CD14-positive monocyte (primary cell): Measurements from ENCODE around the gene WDR86. TPM values are rescaled to one million over a fixed set of nuclear protein-coding genes. Genes with fewer than 3 reads are reported as not detected.

ENCODE experiments used
- DNase-seq, 3 donors: peaks; one replicate each; pipeline ENCODE4 v3.0.0-alpha.2; 2011 to 2022
- H2AFZ ChIP-seq: 2 replicates; pipeline ENCODE4 v1.6.0; 2012; ENCODE audit warnings: mild to moderate bottlenecking, low read depth, low read length, inconsistent platforms; ENCODE audit not compliant: insufficient read depth, poor library complexity, severe bottlenecking
- H3K27ac ChIP-seq, 2 donors: 1 replicate in 1 of 2; 2 replicates in 1 of 2; pipeline ENCODE4 v1.5.1; 2012 to 2013; ENCODE audit warnings: low read length in 2 of 2, control low read depth in 1 of 2, inconsistent platforms in 1 of 2, low read depth in 1 of 2, mild to moderate bottlenecking in 1 of 2
- H3K27me3 ChIP-seq, 2 donors: one replicate each; pipeline versions ENCODE4 v1.6.0 to v1.6.1; 2011 to 2013; ENCODE audit warnings: low read length in 2 of 2; ENCODE audit not compliant: control insufficient read depth in 2 of 2, insufficient read depth in 2 of 2
- H3K36me3 ChIP-seq, 2 donors: replicated peaks in 1 of 2; 1 replicate in 1 of 2; 2 replicates in 1 of 2; pipeline versions ENCODE4 v1.5.1 to v1.6.1; 2012 to 2013; ENCODE audit warnings: low read length in 2 of 2, control low read depth in 1 of 2, inconsistent platforms in 1 of 2, mild to moderate bottlenecking in 1 of 2; ENCODE audit not compliant: insufficient read depth in 2 of 2, control insufficient read depth in 1 of 2
- H3K4me1 ChIP-seq, 2 donors: 1 replicate in 1 of 2; 2 replicates in 1 of 2; pipeline versions ENCODE4 v1.5.1 to v1.6.1; 2012 to 2013; ENCODE audit warnings: low read length in 2 of 2, control low read depth in 1 of 2, inconsistent platforms in 1 of 2, mild to moderate bottlenecking in 1 of 2, moderate library complexity in 1 of 2; ENCODE audit not compliant: insufficient read depth in 2 of 2, control insufficient read depth in 1 of 2
- H3K4me2 ChIP-seq: replicated peaks from 2 replicates; pipeline ENCODE3; 2012; ENCODE audit warnings: low read length, moderate library complexity, mild to moderate bottlenecking; ENCODE audit not compliant: poor library complexity, severe bottlenecking; ENCODE audit errors: extremely low read depth
- H3K4me3 ChIP-seq, 3 experiments: fragments of 200-600 bp in 1 of 3; sonication (generic) in 1 of 3; replicated peaks in 1 of 3; 1 replicate in 2 of 3; 2 replicates in 1 of 3; pipeline ENCODE4 v1.5.1; 2011 to 2013; ENCODE audit warnings: low read length in 3 of 3, mild to moderate bottlenecking in 3 of 3, control low read depth in 2 of 3, low read depth in 2 of 3, inconsistent platforms in 1 of 3, moderate library complexity in 1 of 3
- H3K79me2 ChIP-seq: 2 replicates; pipeline ENCODE4 v1.6.0; 2012; ENCODE audit warnings: mild to moderate bottlenecking, control low read depth, inconsistent platforms, low read length, moderate library complexity; ENCODE audit not compliant: insufficient read depth
- H3K9ac ChIP-seq: 2 replicates; pipeline ENCODE4 v1.6.0; 2017; ENCODE audit warnings: low read length, mild to moderate bottlenecking; ENCODE audit not compliant: insufficient read depth, poor library complexity, severe bottlenecking
- H3K9me3 ChIP-seq, 2 donors: replicated peaks in 1 of 2; 1 replicate in 1 of 2; 2 replicates in 1 of 2; pipeline versions ENCODE4 v1.5.1 to v1.6.1; 2012 to 2013; ENCODE audit warnings: low read length in 2 of 2, control low read depth in 1 of 2; ENCODE audit not compliant: control insufficient read depth in 1 of 2, insufficient read depth in 1 of 2
- H4K20me1 ChIP-seq: 2 replicates; pipeline ENCODE4 v1.6.0; 2012; ENCODE audit warnings: mild to moderate bottlenecking, low read length, control low read depth, moderate library complexity; ENCODE audit not compliant: insufficient read depth
- H3K27ac Mint-ChIP-seq, 7 donors: one replicate each; pipeline ENCODE4 v1.8.0; 2020; ENCODE audit warnings: mild to moderate bottlenecking in 7 of 7, mixed read lengths in 7 of 7, moderate library complexity in 6 of 7, inconsistent platforms in 2 of 7
- H3K27me3 Mint-ChIP-seq, 3 donors: one replicate each; pipeline ENCODE4 v1.8.0; 2021 to 2022; ENCODE audit warnings: low read depth in 3 of 3, mild to moderate bottlenecking in 3 of 3, mixed read lengths in 3 of 3, moderate library complexity in 3 of 3, inconsistent platforms in 1 of 3
- H3K36me3 Mint-ChIP-seq, 2 donors: one replicate each; pipeline ENCODE4 v1.8.0; 2020; ENCODE audit warnings: mixed read lengths in 2 of 2, inconsistent platforms in 1 of 2, mild to moderate bottlenecking in 1 of 2
- H3K4me1 Mint-ChIP-seq: one replicate; pipeline ENCODE4 v1.8.0; 2020; ENCODE audit warnings: mild to moderate bottlenecking, mixed read lengths
- H3K4me3 Mint-ChIP-seq, 2 donors: one replicate each; pipeline ENCODE4 v1.8.0; 2020; ENCODE audit warnings: mild to moderate bottlenecking in 2 of 2, mixed read lengths in 2 of 2, moderate library complexity in 1 of 2
- H3K9me3 Mint-ChIP-seq, 7 donors: one replicate each; pipeline ENCODE4 v1.8.0; 2020 to 2022; ENCODE audit warnings: mixed read lengths in 7 of 7, mild to moderate bottlenecking in 6 of 7, moderate library complexity in 6 of 7, inconsistent platforms in 2 of 7
- WGBS: methylation state at CpG from one replicate; pipeline ENCODE4 v1.1.5; 2013; ENCODE audit warnings: missing lambda C conversion rate; ENCODE audit not compliant: insufficient coverage; 5-methylcytosine and 5-hydroxymethylcytosine counted together
- intact Hi-C, 2 donors: fragments of 100-400 bp; cut with micrococcal nuclease; formaldehyde crosslinking; loops; one replicate each; pipeline versions ENCODE4 v1.15.0 to v1.15.1; 2023
- polyA plus RNA-seq, 3 donors: library from polyadenylated mRNA; depleted of rRNA in 1 of 3; unstranded in 2 of 3; stranded (reverse) in 1 of 3; fragments of 300-500 nt in 2 of 3; fragments of >200 nt in 1 of 3; fragmentation: Illumina TruSeq in 2 of 3; gene quantifications; 1 replicate in 2 of 3; 2 replicates in 1 of 3; pipeline ENCODE4 v1.2.3, GENCODE V29; 2012 to 2021
- TF ChIP-seq, protein P1 (sequence below): fragments of 200-600 bp; IDR thresholded peaks from one replicate; pipeline ENCODE4 v1.8.0; 2022; ENCODE audit warnings: antibody characterized with exemption, mild to moderate bottlenecking

The WDR86 gene
- polyA plus RNA-seq, 3 donors: 0.11 to 0.30 (median 0.24) TPM

DNA sequence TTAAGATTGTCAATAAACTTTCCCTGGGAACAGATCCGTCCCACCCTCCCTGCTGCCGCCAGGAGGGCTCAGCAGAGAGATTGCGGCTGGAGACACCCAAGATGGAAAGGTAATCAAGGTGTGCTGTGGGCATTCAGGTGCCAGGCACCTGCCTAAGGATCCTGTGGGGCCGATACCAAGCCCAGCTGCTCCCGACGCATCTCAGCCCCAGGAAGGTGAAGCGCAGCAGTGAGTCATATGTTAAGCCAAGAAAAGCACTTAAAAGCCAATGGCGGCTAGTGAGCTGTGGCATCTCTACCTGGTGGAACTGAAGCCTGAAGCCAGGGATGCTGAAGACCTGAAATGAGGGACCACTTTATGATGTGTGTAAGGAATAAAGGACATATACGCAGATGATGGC, 6.1 kb downstream of the WDR86 start:
- peak overlapping the region in 5 of 7 donors; percentile 9 to 86 (median 71) for H3K27ac Mint-ChIP-seq
- no peak overlapping the region for H3K4me3 Mint-ChIP-seq
- H3K9me3 Mint-ChIP-seq: peaks cover 0 to 4% (median 0%) of the 10 kb centered on the region in 7 donors
- H3K4me1 Mint-ChIP-seq: peaks cover 23% of the 10 kb centered on the region
- H3K9ac ChIP-seq: no peak overlapping the region
- H3K27me3 Mint-ChIP-seq: peaks cover 20 to 33% (median 32%) of the 10 kb centered on the region in 3 donors
- no peak overlapping the region for H3K4me2 ChIP-seq
- no peaks in the 10 kb centered on the region for H3K79me2 ChIP-seq
- peaks cover 0 to 2% of the 10 kb centered on the region in 2 donors for H3K36me3 Mint-ChIP-seq
- 94% methylated on average over 7 of the region's 9 CpGs for WGBS
- no peaks in the 10 kb centered on the region for H3K36me3 ChIP-seq
- H3K4me3 ChIP-seq: no peak overlapping the region
- DNase-seq: no peak
- H3K27ac ChIP-seq: no peak overlapping the region
- peaks cover 3 to 17% of the 10 kb centered on the region in 2 donors for H3K27me3 ChIP-seq
- no peaks in the 10 kb centered on the region for H4K20me1 ChIP-seq
- no peaks in the 10 kb centered on the region for H3K9me3 ChIP-seq
- intact Hi-C loops: no loop called here
- no peak overlapping the region for H2AFZ ChIP-seq
- TF ChIP-seq, protein P1, sequence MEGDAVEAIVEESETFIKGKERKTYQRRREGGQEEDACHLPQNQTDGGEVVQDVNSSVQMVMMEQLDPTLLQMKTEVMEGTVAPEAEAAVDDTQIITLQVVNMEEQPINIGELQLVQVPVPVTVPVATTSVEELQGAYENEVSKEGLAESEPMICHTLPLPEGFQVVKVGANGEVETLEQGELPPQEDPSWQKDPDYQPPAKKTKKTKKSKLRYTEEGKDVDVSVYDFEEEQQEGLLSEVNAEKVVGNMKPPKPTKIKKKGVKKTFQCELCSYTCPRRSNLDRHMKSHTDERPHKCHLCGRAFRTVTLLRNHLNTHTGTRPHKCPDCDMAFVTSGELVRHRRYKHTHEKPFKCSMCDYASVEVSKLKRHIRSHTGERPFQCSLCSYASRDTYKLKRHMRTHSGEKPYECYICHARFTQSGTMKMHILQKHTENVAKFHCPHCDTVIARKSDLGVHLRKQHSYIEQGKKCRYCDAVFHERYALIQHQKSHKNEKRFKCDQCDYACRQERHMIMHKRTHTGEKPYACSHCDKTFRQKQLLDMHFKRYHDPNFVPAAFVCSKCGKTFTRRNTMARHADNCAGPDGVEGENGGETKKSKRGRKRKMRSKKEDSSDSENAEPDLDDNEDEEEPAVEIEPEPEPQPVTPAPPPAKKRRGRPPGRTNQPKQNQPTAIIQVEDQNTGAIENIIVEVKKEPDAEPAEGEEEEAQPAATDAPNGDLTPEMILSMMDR: no peak
- peaks cover 15 to 31% of the 10 kb centered on the region in 2 donors for H3K4me1 ChIP-seq

DNA sequence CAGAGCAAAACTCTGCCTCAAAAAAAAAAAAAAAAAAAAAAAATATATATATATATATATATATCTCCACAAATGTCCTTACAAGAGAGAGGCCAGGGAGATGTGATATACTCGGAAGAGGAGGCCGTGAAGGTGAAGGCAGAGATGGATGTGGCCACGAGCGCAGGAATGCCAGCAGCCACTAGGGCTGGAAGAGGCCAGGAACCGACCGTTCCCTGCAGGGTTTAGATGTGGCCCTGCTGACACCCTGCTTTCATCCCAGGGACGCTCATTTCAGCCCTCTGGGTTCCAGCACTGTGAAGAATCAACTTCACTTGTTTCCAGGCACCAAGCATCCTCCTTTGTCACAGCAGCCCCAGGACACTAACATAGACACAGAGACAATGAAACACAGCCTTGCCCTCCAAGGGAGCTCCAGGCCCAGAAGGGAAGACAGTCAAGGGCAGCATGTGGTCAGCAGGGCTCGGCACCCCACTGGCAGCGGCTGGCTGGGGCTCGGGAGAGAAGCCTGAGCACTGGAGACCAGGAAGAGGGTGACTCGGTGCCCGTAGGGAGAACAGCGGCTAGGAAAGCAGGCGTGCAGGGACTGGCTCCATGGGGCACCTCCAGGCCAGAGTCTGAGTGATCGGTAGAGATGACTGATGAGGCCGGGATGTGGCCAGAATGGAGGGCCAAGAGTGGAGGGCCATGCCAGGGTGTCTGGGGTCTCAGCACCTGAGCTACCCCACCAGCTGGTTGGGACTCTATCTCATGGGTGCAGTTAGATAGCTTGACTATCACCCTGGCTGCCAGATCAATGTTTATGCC, 7.6 kb downstream of the WDR86 start:
- WGBS: 96% methylated on average over 12 of the region's 16 CpGs
- no peak overlapping the region for H3K4me2 ChIP-seq
- no peak overlapping the region for H3K9ac ChIP-seq
- intact Hi-C loops: no loop called here
- peaks cover 7% of the 10 kb centered on the region in 2 donors for H3K9me3 ChIP-seq
- Mint-ChIP-seq H3K27ac (peak overlapping the region in 1 of 7 donors; percentile 68), H3K9me3 (peaks cover 4 to 11% (median 7%) of the 10 kb centered on the region in 7 donors), H3K36me3 (no peaks in the 10 kb centered on the region), H3K4me1 (peaks cover 22% of the 10 kb centered on the region), H3K4me3 (no peak overlapping the region), H3K27me3 (peaks cover 7 to 19% (median 17%) of the 10 kb centered on the region in 3 donors)
- H3K27ac ChIP-seq: no peak overlapping the region
- H3K4me1 ChIP-seq: peaks cover 12 to 27% of the 10 kb centered on the region in 2 donors
- H3K4me3 ChIP-seq: no peak overlapping the region
- no peaks in the 10 kb centered on the region for H4K20me1 ChIP-seq
- DNase-seq: no peak
- no peaks in the 10 kb centered on the region for H3K79me2 ChIP-seq
- TF ChIP-seq, protein P1: no peak
- H3K27me3 ChIP-seq: peaks cover 0 to 5% of the 10 kb centered on the region in 2 donors
- H2AFZ ChIP-seq: no peak overlapping the region
- no peaks in the 10 kb centered on the region for H3K36me3 ChIP-seq
